Mucosa of stomach (tissue), 1 donor: ENCODE results near the gene SERPINB10.
"Not testable (repeated sequence)": the region's sequence is repeated elsewhere in the genome, so short reads cannot be mapped to it uniquely, and the experiment has no call there.

Source experiments
- H3K27me3 ChIP-seq: one replicate; pipeline ENCODE4 v1.7.0; 2013; ENCODE audit warnings: mild to moderate bottlenecking, low read length; ENCODE audit not compliant: control insufficient read depth, insufficient read depth
- H3K36me3 ChIP-seq: one replicate; pipeline ENCODE4 v1.7.0; 2013; ENCODE audit warnings: low read length; ENCODE audit not compliant: control insufficient read depth, insufficient read depth
- H3K4me1 ChIP-seq: one replicate; pipeline ENCODE4 v1.7.0; 2013; ENCODE audit warnings: mild to moderate bottlenecking, low read length; ENCODE audit not compliant: control insufficient read depth, insufficient read depth
- H3K4me3 ChIP-seq: one replicate; pipeline ENCODE4 v1.7.0; 2013; ENCODE audit warnings: low read length
- H3K9ac ChIP-seq: one replicate; pipeline ENCODE4 v1.7.0; 2013; ENCODE audit warnings: mild to moderate bottlenecking, low read length, moderate library complexity
- H3K9me3 ChIP-seq: one replicate; pipeline ENCODE4 v1.7.0; 2013; ENCODE audit warnings: mild to moderate bottlenecking, low read length, moderate library complexity; ENCODE audit not compliant: control insufficient read depth
- donor health status: Pancreatic carcinoma.

The SERPINB10 gene

GRCh38 chr18:63929369-63929768 lies 21.6 kb downstream of the SERPINB10 start:
- not testable (repeated sequence) for H3K9me3 ChIP-seq, H3K27me3 ChIP-seq, H3K36me3 ChIP-seq, H3K4me1 ChIP-seq, H3K9ac ChIP-seq, H3K4me3 ChIP-seq

- H3K36me3 ChIP-seq: no peaks in the 10 kb centered on the region
- H3K4me3 ChIP-seq: no peak overlapping the region
- H3K9ac ChIP-seq: no peak overlapping the region
- peaks cover 7% of the 10 kb centered on the region for H3K27me3 ChIP-seq
- no peaks in the 10 kb centered on the region for H3K9me3 ChIP-seq
- no peaks in the 10 kb centered on the region for H3K4me1 ChIP-seq
Observed at GRCh38 chr18:63930773-63931354, 23.1 kb downstream of the SERPINB10 start.

GRCh38 chr18:63936156-63936931 lies 28.6 kb downstream of the SERPINB10 start:
- Histone ChIP-seq H3K27me3 (peaks cover 13% of the 10 kb centered on the region), H3K4me1 (peaks cover 9% of the 10 kb centered on the region), H3K9ac (peak overlapping the region; percentile 70), H3K4me3 (peak overlapping the region; percentile 74), H3K9me3 (no peaks in the 10 kb centered on the region), H3K36me3 (no peaks in the 10 kb centered on the region)

- peak overlapping the region; percentile 70 for H3K9ac ChIP-seq
- peaks cover 13% of the 10 kb centered on the region for H3K27me3 ChIP-seq
- H3K36me3 ChIP-seq: no peaks in the 10 kb centered on the region
Observed at GRCh38 chr18:63936932-63937393, 29.2 kb downstream of the SERPINB10 start.

GRCh38 chr18:63940008-63940407 lies 32.2 kb downstream of the SERPINB10 start:
- Histone ChIP-seq H3K9me3 (no peaks in the 10 kb centered on the region), H3K27me3 (peaks cover 20% of the 10 kb centered on the region), H3K4me3 (no peak overlapping the region), H3K4me1 (peaks cover 9% of the 10 kb centered on the region), H3K9ac (no peak overlapping the region), H3K36me3 (no peaks in the 10 kb centered on the region)

More at GRCh38 chr18:63936932-63937393, 29.2 kb downstream of the SERPINB10 start:
- no peak overlapping the region for H3K4me3 ChIP-seq
- peaks cover 9% of the 10 kb centered on the region for H3K4me1 ChIP-seq
- H3K9me3 ChIP-seq: no peaks in the 10 kb centered on the region

- H3K4me3 ChIP-seq, H3K4me1 ChIP-seq, H3K9me3 ChIP-seq, H3K36me3 ChIP-seq, H3K9ac ChIP-seq: not testable (repeated sequence)
- H3K27me3 ChIP-seq: peaks cover 20% of the 10 kb centered on the region
Observed at GRCh38 chr18:63940543-63941050, 32.8 kb downstream of the SERPINB10 start.

- peaks cover 7% of the 10 kb centered on the region for H3K27me3 ChIP-seq
- H3K4me3 ChIP-seq: no peak overlapping the region
- H3K36me3 ChIP-seq: no peaks in the 10 kb centered on the region
- no peaks in the 10 kb centered on the region for H3K9me3 ChIP-seq
- H3K9ac ChIP-seq: no peak overlapping the region
- H3K4me1 ChIP-seq: no peaks in the 10 kb centered on the region
Observed at GRCh38 chr18:63947051-63947790, 39.5 kb downstream of the SERPINB10 start.

GRCh38 chr18:63949068-63949737 lies 41.4 kb downstream of the SERPINB10 start, which contains the start of gene HMSD:
Gene HMSD, plus strand, starts transcription at chr18:63949301. Its CDS starts 4,155 bp downstream, at chr18:63953456.
- H3K4me1 ChIP-seq: no peaks in the 10 kb centered on the region
- H3K9me3 ChIP-seq: no peaks in the 10 kb centered on the region
- H3K4me3 ChIP-seq: peak within 1 kb of the TSS; percentile 43
- peaks cover 1% of the 10 kb centered on the region for H3K27me3 ChIP-seq
- H3K9ac ChIP-seq: no peak within 1 kb of the TSS
- no peaks in the 10 kb centered on the region for H3K36me3 ChIP-seq

- H3K4me3 ChIP-seq: no peak overlapping the region
- H3K36me3 ChIP-seq: no peaks in the 10 kb centered on the region
- no peak overlapping the region for H3K9ac ChIP-seq
- no peaks in the 10 kb centered on the region for H3K9me3 ChIP-seq
- peaks cover 6% of the 10 kb centered on the region for H3K27me3 ChIP-seq
- no peaks in the 10 kb centered on the region for H3K4me1 ChIP-seq
Observed at GRCh38 chr18:63951302-63951705, 43.5 kb downstream of the SERPINB10 start.

GRCh38 chr18:63953811-63954210 lies 46.1 kb downstream of the SERPINB10 start:
- Histone ChIP-seq H3K36me3 (no peaks in the 10 kb centered on the region), H3K9ac (no peak overlapping the region), H3K27me3 (peaks cover 6% of the 10 kb centered on the region), H3K4me1 (no peaks in the 10 kb centered on the region), H3K9me3 (no peaks in the 10 kb centered on the region), H3K4me3 (no peak overlapping the region)

GRCh38 chr18:63956755-63957154 lies 49.0 kb downstream of the SERPINB10 start:
- no peak overlapping the region for H3K9ac ChIP-seq
- H3K9me3 ChIP-seq: no peaks in the 10 kb centered on the region

More at GRCh38 chr18:63956755-63957154, 49.0 kb downstream of the SERPINB10 start:
- Histone ChIP-seq H3K4me3 (no peak overlapping the region), H3K27me3 (peaks cover 6% of the 10 kb centered on the region), H3K4me1 (no peaks in the 10 kb centered on the region), H3K36me3 (no peaks in the 10 kb centered on the region)
